ENCODE measurements around the gene CSK. TPM values are rescaled to one million over a fixed set of nuclear protein-coding genes. Genes with fewer than 3 reads are reported as not detected.

The CSK gene
- total RNA-seq, 1 donor from 2014 or later: 70.9 TPM

DNA sequence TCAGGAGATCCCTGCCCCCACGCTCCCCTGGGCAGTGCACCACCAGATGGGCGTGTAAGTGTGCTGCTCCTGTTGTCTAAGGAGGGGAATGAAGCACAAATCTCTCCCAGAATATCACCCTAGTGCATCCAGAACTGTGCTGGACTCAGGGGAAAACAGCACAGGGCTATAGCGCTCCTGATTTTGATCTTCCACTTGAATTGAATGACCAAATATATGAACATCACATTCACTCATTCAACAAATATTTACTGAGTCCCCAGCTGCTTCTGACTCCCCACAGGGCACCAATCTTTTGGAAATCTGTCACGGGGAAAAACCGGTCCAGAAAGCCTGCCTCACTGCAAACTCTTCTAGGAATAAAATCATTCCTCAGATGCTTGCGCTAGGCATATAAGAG, 47.0 kb downstream of the CSK start:
- Mint-ChIP-seq H3K27ac (no peak overlapping the region), H3K36me3 (ENCODE audit: insufficient read depth) (no peaks in the 10 kb centered on the region), H3K4me1 (ENCODE audit: low read depth) (no peaks in the 10 kb centered on the region), H3K27me3 (peaks cover 56% of the 10 kb centered on the region), H3K4me3 (ENCODE audit: low read depth) (no peak overlapping the region), H3K9me3 (ENCODE audit: low read depth) (no peaks in the 10 kb centered on the region)
- TF ChIP-seq, protein P1, sequence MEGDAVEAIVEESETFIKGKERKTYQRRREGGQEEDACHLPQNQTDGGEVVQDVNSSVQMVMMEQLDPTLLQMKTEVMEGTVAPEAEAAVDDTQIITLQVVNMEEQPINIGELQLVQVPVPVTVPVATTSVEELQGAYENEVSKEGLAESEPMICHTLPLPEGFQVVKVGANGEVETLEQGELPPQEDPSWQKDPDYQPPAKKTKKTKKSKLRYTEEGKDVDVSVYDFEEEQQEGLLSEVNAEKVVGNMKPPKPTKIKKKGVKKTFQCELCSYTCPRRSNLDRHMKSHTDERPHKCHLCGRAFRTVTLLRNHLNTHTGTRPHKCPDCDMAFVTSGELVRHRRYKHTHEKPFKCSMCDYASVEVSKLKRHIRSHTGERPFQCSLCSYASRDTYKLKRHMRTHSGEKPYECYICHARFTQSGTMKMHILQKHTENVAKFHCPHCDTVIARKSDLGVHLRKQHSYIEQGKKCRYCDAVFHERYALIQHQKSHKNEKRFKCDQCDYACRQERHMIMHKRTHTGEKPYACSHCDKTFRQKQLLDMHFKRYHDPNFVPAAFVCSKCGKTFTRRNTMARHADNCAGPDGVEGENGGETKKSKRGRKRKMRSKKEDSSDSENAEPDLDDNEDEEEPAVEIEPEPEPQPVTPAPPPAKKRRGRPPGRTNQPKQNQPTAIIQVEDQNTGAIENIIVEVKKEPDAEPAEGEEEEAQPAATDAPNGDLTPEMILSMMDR (IDR thresholded peaks at IDR 0.05; ENCODE audit: unreplicated experiment): no peak
- no peak for DNase-seq (ENCODE audit: low spot score, unreplicated experiment)

DNA sequence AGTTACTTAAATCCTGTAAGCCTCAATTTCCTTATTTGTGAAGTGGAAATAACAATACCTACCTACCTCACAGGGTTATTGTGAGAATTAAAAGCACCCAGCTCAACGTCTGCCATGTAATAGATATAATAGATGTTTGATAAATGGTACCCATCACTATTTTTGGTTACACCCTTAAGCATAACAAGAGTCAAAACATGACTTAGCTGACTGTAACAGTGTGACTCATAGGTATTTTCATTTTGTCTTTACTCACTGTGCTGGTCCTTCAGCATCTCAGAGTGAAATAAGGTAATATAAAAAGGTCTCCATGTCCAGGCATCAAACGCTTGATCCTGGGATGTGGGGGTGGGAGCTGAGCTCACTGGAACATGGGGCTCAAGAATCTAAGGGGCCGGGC, 47.6 kb downstream of the CSK start:
- H3K36me3 Mint-ChIP-seq (ENCODE audit: insufficient read depth): no peaks in the 10 kb centered on the region
- TF ChIP-seq, protein P1 (IDR thresholded peaks at IDR 0.05; ENCODE audit: unreplicated experiment): no peak
- H3K4me3 Mint-ChIP-seq (ENCODE audit: low read depth): no peak overlapping the region
- peaks cover 50% of the 10 kb centered on the region for H3K27me3 Mint-ChIP-seq
- DNase-seq (ENCODE audit: low spot score, unreplicated experiment): no peak
- H3K4me1 Mint-ChIP-seq (ENCODE audit: low read depth): no peaks in the 10 kb centered on the region
- H3K9me3 Mint-ChIP-seq (ENCODE audit: low read depth): no peaks in the 10 kb centered on the region
- H3K27ac Mint-ChIP-seq: no peak overlapping the region

DNA sequence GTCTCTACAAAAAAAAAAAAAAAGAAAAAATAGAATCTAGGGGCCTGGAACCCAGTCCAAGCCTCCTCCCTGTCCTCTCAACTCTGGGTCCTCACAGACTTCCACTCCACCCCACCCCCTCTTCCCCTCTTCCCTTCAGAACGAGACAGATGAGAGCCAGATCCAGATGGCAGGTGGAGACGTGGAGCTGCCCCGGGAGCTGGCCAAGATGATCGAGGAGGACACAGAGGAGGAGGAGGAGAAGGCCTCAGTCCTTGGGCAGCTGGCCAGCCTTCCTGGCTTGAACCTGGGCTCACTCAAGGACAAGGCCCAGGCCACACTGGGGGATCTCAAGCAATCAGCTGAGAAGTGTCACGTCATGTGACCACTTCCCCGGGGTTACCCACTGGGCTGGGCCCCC, 48.1 kb downstream of the CSK start:
- H3K36me3 Mint-ChIP-seq (ENCODE audit: insufficient read depth): no peaks in the 10 kb centered on the region
- DNase-seq (ENCODE audit: low spot score, unreplicated experiment): no peak
- no peaks in the 10 kb centered on the region for H3K9me3 Mint-ChIP-seq (ENCODE audit: low read depth)
- H3K4me1 Mint-ChIP-seq (ENCODE audit: low read depth): no peaks in the 10 kb centered on the region
- H3K27ac Mint-ChIP-seq: no peak overlapping the region
- peaks cover 45% of the 10 kb centered on the region for H3K27me3 Mint-ChIP-seq
- TF ChIP-seq, protein P1 (IDR thresholded peaks at IDR 0.05; ENCODE audit: unreplicated experiment): no peak
- H3K4me3 Mint-ChIP-seq (ENCODE audit: low read depth): no peak overlapping the region

DNA sequence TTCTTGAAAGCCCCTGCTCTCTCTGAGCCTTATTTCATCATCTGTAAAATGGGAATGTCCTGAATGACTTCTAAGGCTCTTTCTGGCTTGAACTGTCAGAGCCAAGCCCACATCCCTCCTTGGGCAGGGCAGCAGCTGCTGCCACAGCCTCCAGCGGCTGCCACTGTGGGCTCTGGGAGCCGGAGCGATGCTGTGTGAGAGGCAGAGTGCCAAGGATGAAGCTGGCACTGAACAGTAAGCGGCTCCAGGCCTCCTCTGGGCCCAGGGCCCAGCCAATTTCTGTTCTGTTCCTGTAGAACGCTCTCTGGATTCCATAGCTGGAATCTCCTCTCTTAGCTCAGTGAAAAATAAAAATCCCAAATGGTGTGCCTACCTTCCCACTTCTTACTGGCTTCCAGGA, 49.0 kb downstream of the CSK start:
- TF ChIP-seq, protein P1 (IDR thresholded peaks at IDR 0.05; ENCODE audit: unreplicated experiment): no peak
- Mint-ChIP-seq H3K36me3 (ENCODE audit: insufficient read depth) (peaks cover 2% of the 10 kb centered on the region), H3K27me3 (peaks cover 37% of the 10 kb centered on the region), H3K4me3 (ENCODE audit: low read depth) (no peak overlapping the region), H3K27ac (no peak overlapping the region), H3K9me3 (ENCODE audit: low read depth) (no peaks in the 10 kb centered on the region), H3K4me1 (ENCODE audit: low read depth) (no peaks in the 10 kb centered on the region)
- DNase-seq (ENCODE audit: low spot score, unreplicated experiment): no peak

DNA sequence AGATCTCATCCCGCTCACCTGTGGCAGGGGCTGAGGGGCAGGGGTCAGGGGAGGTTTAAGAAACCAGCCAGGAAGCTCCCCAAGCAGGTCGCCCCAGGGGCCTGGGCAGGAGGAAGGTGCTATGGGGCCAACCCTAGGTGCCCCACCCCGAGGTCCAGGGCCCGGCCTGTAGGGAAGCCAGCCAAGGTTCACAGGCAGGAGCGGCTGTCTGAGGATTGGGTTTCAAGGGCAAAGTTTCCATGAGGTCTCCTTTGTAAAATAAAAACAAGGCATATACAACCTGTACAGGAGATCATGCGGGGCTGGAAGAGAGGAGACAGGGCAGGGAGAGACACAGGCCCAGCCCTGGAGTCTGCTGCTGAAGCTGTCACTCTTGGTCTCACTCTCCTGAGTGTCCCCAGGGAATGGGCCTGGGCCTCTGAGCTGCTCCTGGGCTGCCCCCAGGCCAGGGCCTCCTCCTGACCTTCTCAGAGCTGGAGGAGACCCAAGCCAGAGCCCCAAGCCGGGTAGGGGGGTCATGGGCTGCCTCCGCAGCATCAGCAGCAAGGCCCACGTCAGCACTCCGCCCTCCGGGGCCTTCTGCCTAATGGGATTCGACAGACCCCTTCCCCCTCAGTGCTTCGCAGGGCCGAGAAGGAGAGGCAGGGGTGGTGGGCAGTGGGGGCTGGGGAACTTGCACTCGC, 50.1 kb downstream of the CSK start:
- TF ChIP-seq, protein P1 (IDR thresholded peaks at IDR 0.05; ENCODE audit: unreplicated experiment): no peak
- no peak for DNase-seq (ENCODE audit: low spot score, unreplicated experiment)
- no peak overlapping the region for H3K4me3 Mint-ChIP-seq (ENCODE audit: low read depth)
- H3K9me3 Mint-ChIP-seq (ENCODE audit: low read depth): no peaks in the 10 kb centered on the region
- no peaks in the 10 kb centered on the region for H3K4me1 Mint-ChIP-seq (ENCODE audit: low read depth)
- peaks cover 28% of the 10 kb centered on the region for H3K27me3 Mint-ChIP-seq
- peaks cover 2% of the 10 kb centered on the region for H3K36me3 Mint-ChIP-seq (ENCODE audit: insufficient read depth)
- H3K27ac Mint-ChIP-seq: no peak overlapping the region
